HG03520 (cell line): ENCODE results near the gene OOSP1.
"Not testable (repeated sequence)": the region's sequence is repeated elsewhere in the genome, so short reads cannot be mapped to it uniquely, and the experiment has no call there.

Experiments used
- ATAC-seq: cut with Tn5 transposase; IDR thresholded peaks from one replicate; pipeline ENCODE4 v1.9.1; 2021; ENCODE audit warnings: mild to moderate bottlenecking, moderate library complexity; ENCODE audit not compliant: unreplicated experiment

Gene OOSP1, protein sequence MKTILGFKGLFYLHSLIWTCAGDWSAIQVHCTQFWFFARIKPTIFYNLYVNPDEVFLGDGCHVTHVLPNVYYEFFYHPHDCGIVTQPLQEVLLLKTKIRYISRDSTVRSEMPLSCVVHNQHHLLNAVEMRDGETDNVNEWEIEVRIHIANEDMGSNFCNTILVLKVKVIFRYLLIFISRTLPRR

DNA sequence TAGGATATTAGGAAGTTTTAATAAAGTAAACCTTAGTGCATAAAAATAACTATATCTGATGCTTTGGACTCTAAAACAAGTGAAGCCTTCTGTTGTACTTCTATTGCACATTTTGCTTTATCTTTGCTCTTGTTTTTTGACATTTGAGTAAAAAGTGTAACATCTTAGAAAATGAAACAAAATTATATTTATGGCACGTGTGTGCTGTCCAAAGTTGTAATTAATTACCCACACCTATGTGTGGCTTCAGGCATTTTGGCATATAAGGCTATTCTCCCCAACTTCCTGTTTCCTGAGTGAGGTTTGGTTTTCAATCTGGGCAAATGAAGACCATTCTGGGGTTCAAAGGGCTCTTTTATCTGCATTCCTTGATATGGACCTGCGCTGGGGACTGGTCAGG lies at the start of gene OOSP1:
Gene OOSP1, plus strand, starts transcription at position 301 of the 400 bp plus-strand sequence. Its CDS starts 23 bp downstream, at position 324.
- ATAC-seq = no peak

DNA sequence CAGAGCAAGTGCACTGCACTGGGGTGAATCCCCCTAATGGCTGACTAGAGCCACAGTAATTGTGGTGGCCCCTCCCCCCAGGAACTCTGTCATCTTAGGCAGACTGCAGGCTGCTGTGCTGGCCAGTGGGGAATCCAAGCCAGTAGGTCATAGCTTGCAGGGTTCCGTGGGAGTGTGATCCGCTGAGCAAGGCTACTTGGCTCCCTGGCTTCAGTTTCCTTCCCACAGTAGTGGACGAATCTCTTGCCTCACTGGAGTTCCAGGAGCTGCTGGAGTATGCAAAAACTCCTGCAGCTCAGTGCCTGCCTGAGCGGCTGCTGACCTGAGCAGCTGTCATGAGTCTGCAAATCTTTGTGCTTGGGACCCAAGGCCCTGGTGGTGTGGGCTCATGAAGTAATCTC lies 46.5 kb upstream of the OOSP1 start:
- no peak for ATAC-seq

DNA sequence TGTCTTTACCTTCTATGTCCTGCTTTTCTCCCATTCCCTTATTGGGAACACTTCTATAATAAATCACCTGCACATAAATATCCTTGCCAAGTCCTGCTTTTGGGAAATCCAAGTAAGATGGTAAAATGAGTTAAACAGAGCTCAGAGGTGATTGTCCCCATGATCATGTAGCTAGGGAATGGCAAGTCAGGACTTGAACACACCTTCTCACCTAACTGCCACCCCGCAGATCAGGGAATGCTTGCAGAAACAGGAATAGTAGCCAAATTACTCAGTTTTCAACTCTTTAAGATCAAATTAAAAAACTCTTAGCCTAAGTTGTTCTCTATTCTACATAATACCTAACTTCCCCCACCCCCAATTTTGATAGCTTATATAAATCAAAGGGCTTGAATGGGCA lies 43.6 kb upstream of the OOSP1 start:
- ATAC-seq = no peak

DNA sequence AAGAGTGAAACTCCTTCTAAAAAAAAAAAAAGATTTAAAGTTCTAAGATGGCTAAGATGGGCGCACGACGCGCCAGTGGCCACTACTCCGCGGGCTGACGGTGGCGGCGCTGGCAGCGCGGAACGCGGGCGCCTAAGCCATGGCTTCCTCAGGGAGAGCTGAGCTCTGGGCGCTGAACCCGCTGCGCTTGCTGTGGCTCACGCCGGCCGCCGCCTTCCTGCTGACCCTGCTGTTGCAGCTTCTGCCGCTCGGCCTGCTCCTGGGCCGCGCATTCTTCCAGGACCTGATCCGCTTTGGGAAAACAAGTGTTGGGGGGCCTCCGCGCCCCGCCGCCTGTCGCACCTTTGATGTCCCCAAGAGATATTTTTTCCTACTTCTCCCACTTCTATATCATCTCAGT lies 40.2 kb upstream of the OOSP1 start:
- no peak for ATAC-seq

DNA sequence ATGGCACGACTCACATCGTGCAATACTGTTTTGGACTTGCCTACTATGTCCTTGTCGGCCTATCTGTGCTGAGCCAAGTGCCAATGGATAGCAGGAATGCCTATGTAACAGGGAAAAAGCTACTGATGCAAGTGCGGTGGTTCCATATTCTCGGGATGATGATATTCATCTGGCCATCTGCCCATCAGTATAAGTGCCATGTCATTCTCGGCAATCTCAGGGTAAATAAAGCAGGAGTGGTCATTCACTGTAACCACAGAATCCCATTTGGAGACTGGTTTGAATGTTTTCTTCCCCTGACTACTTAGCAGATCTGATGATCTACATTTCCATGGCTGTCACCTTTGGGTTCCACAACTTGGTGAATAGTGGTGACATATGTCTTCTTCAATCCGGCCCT lies 39.6 kb upstream of the OOSP1 start:
- ATAC-seq = no peak

DNA sequence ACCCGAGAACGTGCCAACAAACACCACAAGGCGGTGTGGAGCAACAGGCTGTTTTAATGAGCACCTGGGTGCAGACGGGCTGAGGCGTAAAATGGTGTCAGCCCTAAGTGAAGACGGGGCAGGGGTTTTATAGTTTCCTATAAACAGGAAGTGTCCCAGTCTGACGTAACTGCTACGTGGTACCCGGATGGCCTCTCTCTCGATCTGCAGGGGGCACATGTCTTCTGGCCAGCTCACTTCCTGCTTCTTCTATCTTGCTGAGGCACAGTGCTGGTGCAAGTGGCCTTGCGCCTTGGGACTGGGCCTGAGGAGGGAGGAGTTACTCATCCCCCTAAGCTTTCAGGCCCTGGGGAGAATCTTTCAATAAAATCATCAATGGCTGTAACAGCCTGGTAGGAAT lies 38.7 kb upstream of the OOSP1 start:
- no peak for ATAC-seq

DNA sequence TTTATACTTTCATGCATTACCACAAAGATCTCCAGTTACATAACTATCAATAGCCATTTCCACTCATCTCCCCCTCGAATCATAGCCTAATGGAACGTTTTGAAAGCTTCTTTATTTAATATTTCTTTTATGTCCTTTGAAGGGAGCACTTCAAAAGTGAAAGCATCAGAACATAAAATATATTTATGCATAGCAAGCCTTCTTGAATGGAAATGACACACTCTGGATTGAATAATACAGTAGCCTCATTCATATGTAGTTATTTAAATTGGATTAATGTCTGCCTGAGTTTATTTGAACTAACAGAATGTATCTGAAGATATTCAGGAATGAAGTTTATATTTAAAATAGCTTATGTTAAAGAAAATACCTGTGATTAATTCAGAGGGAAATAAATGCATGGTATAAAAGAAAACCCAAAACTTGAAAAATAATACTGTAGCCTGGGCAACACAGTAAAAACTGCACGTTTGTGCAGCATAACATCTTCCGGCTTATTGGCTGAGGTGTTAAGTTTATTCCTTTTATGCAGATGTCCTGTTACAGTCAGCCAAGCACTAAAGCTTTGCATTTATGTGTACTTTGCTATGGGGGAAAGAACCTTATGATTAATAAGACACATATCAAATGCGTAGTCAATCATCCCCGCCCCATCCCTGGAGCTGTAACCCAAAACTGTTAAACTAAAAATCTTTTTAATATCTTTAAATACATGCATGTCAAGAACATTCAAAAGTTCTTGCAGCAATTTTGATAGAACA lies 37.7 kb upstream of the OOSP1 start:
- no peak for ATAC-seq

DNA sequence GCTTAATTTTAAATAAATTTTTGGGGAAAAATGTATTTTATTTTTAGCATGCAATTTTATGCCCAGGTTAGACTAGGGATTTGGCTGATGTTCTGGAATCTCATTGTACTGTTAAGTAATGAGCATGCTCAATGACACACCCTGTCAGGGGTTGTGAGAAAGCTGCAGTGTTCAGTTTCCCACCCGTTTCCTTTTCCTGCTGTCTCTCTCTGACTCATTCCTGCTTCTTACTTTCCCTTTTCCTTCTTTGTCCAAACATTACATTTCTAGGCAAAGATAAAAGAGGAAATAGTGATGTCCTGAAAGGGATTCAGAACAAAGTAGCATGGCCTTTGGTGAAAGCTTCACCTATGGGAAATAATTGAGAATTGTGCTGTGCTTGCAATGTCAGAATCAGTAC lies 36.9 kb upstream of the OOSP1 start:
- ATAC-seq = no peak

DNA sequence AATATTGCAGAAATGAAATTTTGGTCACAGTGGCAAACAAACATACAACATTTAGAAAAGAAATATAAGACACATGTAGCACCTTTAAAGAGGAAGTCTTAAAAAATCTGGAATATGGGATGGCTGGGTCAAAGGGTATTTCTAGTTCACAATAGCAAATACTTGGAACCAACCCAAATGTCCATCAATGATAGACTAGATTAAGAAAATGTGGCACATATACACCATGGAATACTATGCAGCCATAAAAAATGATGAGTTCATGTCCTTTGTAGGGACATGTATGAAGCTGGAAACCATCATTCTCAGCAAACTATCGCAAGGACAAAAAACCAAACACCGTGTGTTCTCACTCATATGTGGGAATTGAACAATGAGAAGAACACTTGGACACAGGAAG lies 34.7 kb upstream of the OOSP1 start:
- not testable (repeated sequence) for ATAC-seq

DNA sequence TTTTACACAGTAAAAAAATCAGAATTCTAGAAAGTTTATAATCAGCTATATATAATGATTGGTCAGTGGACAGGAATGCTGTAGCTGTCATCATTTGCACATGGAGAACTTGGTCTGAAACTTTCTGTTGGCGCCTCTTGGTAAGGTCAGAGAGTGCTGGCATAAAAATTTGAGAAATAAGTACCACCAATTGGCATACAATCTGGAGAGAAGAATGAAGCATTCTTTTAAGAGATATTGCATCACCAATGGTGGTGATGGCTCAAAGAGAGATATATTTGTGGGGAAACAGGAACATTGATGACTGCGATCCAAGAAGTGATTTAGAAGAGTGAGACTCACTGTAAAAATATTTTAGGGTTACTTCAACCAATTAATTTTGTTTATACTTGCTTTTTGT lies 19.8 kb upstream of the OOSP1 start:
- no peak for ATAC-seq

DNA sequence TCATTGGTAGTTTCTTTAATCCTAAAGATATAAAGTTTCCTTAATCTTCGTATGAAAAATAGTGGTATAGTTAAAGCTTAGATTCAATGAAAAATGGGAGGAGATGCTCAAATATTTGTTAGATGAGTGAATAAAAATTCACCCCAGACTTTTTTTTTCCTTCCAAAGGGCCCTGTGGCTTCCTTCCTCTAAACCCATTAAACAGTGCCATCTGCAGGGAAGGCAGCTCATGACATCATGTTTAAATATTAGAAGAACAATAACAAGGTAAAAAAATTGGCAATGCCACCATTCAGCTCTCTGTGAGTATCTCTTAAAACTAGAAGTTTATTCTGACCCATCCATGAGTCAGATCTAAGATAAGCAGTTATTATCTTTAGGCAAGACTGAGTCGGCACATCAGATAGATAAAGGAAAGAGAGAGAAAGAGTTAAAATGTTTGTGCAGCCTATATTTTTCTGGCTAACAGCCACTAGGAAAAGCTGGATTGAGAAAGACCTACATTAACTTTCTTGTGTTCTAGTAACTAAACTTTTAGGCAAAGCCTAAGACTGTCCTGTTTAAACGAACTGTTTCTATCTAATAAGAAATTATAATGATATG lies 19.1 kb upstream of the OOSP1 start:
- ATAC-seq = no peak

DNA sequence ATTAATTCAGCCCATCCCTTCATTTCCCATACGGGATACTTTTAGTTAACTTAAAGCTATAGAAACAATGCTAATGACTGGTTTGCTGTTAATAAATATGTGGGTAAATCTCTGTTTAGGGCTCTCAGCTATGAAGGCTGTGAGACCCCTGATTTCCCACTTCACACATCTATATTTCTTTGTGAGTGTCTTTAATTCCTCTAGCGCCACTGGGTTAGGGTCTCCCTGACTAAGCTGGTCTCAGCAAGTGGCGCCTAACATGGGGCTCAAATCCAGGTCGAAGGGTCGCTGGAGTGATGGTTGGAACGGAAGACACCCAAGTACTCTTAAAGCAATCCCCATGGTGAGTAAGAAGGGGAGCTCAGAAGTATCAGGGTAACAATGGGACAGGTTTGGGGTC lies 14.4 kb upstream of the OOSP1 start:
- ATAC-seq = no peak

DNA sequence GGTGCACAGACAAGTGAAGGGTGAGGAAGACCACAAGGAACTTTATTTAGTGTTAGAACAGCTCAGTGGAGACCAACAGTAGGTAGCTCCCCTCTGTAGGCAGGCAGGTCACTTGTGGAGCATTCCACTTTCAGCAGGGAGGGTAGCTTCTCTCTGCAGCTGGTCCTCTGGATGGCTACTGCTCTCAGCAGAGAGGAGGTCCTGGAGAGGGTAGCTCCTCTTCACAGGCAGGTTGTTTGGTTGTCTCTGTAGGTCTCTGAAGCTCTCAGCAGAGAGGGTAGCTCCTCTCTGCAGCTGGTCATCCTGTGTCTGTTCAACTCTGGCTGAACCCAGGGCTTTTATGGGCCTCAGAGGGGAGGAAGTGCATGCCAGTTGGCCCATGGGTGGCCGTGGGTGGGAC lies 6.5 kb upstream of the OOSP1 start:
- ATAC-seq = no peak

DNA sequence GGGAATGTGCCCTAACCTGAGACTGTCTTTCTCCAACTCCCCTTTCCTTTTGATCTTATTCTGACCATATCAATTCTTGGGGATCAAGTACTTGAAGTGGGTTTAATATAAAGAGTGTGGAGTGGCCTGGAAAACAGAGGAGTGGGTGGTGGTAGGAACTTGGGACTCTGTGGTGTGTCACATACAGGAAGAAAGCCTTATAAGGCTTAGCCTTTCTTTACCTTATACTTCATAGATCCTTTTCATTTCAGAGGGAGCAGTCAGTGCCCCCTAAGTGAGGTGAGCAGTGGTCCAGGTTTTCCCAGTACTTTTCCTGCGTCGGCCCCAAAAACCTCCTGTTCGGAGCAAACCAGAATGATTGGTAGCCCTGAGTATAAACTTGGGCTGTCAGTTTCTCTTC lies 486 bp downstream of the OOSP1 start:
- no peak for ATAC-seq

DNA sequence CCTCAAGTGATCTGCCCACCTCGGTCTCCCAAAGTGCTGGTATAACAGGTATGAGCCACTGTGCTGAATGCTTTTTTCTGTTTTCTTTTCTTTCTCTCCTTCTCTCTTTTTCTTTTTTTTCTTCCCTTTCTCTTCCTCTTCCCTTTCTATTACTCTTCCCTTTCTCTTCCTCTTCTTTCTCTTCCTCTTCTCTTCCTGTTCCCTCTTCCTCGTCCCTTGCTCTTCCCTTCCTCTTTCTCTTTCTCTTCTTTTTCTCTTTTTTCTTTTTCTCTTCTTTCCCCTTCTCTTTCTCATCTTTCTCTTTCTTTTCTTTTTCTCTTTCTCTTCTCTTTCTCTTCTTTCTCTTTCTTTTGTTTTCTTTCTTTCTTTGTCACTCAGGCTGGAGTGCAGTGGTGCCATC lies 1.2 kb downstream of the OOSP1 start:
- ATAC-seq = no peak

DNA sequence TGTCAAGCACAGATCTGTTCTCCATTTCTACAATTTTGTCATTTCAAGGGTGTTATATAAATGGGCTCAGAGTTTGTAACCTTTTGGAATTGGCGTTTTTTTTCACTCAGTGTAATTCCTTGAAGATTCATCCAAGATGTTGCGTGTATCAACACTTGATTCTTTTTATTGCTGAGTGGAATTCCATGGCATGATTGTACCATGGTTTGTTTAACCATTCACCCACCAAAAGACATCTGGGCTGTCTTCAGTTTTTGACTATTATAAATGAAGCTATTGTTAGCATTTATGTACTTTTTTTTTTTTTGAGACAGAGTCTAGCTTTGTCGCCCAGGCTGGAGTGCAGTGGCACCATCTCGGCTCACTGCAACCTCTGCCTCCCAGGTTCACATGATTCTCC lies 2.9 kb downstream of the OOSP1 start:
- no peak for ATAC-seq

DNA sequence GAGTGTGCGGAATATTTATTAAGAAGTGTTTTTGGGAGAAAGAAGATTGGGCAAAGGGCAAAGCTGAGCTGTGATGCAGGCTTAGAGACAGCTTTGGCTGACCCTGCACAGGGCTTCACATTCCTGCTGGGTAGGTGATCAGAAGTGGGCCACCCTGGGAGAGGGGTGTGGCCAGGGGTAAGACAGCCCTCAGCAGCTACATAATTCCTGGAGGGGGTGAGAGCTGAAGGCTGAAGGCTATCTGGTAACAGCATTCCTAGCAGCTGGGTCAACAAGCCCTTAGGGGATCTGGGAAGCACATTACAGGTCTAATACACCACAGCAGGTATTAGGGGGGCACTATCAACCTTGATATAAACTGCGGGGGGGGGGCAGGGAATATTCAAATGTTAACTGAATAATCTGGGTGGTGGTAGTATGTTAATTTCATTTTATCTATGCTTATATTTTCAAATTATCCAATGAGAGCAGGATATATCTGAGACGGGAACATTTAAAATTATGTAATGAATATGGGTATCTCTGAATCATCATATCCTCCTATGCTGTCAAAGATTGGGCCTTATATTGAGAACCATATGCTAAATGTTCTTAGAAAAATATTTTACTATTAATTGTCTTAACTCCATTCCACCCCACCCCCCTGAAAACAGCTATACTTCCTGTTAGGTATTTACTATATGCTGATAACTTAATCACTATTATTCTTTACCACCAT lies 5.9 kb downstream of the OOSP1 start:
- no peak for ATAC-seq

DNA sequence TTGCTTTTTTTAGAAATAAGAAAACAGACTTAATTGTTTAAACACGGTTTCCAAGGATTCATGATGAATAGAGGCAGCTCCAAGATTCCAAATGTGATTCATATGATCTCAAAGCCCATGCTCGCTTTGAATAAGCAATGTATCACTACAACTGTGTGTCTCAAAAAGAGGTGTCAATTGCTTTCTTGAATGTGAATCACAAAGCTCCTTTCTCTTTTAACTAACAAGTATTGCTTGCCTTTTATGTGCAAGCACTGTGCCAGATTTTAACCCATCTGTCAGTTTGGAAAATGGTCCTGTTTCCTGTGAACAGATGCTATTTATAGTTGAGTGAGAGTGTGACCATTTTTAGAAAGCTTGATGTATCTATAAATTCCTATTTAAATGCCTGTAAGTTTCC lies 6.5 kb downstream of the OOSP1 start:
- no peak for ATAC-seq

DNA sequence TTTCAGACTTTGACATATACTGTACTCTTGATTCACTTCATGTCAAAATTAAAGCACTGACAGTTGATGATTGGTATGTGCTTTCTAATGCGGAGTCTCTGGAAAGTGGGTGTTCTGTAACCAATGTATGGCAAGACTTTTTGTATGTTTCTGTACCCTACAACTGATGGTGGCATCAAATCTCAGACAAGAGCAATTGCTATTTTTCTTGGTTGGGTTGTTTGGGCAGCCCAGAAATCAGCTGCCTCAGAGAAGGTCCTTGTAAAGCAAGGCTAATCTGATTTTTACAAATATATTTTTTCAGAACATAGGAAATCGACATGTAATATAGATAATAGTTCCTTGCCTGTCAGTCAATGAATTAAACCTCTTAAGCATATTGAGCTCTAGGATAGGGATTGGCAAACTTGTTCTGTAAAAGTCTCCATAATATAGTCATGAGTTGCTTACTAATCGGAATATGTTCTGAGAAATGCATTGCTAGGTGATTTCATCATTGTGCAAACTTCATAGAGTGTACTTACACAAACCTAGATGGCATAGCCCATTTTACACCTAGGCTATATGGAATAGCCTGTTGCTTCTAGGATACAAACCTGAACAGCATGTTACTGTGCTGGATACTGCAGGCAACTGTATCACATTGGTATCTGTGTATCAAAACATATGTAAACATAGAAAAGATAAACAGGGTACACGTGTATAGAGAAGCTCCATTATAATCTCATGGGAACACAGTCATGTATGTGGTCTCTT lies 15.4 kb downstream of the OOSP1 start:
- ATAC-seq = no peak

DNA sequence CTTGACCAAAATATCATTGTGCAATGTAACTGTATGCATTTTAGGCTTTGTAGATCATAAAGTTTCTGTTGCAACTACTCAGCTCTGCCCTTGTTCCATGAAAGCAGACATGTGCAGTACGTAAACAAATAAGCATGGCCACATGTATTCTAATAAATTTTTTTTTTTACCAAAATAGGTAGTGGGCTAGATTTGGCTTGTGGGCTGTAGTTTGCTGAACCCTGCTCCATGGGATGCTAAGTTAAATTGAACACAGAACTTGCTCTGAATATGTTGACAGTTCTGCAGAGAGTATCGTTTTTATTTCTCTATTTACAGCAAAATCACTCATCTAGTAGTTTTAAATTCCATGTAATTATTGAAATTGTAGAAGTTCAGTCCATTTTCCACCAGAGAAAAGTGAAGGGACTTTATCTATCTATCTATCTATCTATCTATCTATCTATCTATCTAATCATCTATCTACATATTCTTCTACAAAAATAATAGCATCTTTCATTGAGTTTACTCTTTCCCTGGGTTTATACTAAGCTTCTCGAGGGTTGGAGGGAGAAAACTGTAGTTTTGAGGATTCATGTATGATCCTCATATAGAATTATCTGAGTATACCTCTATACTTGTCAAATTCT lies 16.1 kb downstream of the OOSP1 start:
- ATAC-seq = no peak

DNA sequence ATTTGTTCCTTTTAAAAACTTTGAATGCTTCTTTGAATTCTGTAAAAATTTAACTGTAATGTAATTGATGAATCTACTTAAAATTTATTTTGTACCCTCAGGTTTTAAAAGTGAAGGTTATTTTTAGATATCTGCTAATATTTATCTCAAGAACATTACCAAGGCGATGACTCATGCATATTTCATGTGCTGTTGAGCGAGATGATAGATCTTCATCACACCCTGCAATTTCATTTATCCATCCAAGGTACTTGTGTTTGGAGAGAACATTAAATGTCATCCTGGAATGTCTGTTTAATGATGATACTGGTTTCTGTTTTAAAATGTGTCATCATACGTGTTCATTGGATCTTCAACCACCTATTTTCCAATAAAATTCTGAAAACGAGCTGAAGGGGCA lies 18.9 kb downstream of the OOSP1 start:
- no peak for ATAC-seq
